ENCODE measurements around the gene SLC1A3.

SLC1A3 gene

DNA sequence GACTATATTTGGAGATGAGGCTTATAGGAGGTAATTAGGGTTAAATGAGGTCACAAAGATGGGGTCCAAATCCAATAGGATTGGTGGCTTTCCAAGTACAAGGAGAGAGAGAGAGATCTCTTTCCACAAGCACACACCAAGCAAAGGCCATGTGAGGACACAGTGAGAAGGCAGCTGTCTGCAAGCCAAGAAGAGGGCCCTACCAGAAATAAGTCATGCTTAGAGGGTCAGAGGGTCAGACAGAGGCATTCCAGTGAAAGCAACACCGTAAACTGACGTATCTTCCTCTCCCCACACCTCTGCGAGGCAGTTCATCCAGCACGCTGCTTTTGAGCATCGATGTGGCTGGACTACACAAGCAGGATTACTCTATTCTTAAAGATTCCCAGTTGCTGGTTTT, 87.9 kb downstream of the SLC1A3 start:
- Histone ChIP-seq H3K79me2 (ENCODE audit: low read length) (no peaks in the 10 kb centered on the region), H3K9me3 (replicated peaks; ENCODE audit: insufficient read depth, low read length) (no peaks in the 10 kb centered on the region), H3K9ac (ENCODE audit: low read length) (no peak overlapping the region), H4K20me1 (ENCODE audit: insufficient read depth, low read length) (no peaks in the 10 kb centered on the region), H3K4me2 (ENCODE audit: low read depth, low read length) (no peak overlapping the region), H3F3A (ENCODE audit: insufficient read depth, low read length) (peaks cover 6% of the 10 kb centered on the region; the same call in 1 of the 2 replicates), H3K27me3 (replicated peaks; ENCODE audit: insufficient read depth, low read length) (no peaks in the 10 kb centered on the region), H2AFZ (ENCODE audit: low read length) (no peak overlapping the region), H3K36me3 (replicated peaks; ENCODE audit: insufficient read depth, low read length) (no peaks in the 10 kb centered on the region), H3K4me3 (ENCODE audit: low read length) (no peak overlapping the region), H3K9me2 (replicated peaks; ENCODE audit: insufficient read depth, low read length) (no peaks in the 10 kb centered on the region), H3K4me1 (ENCODE audit: low read length) (peaks cover 10% of the 10 kb centered on the region; the same call in 1 of the 2 replicates), H3K27ac (ENCODE audit: low read length) (no peak overlapping the region)
- DNase-seq = no peak
- TF ChIP-seq EZH2 (optimal IDR thresholded peaks at IDR 0.05; ENCODE audit: low read depth, low read length) = no peak
- TF ChIP-seq, protein P1, sequence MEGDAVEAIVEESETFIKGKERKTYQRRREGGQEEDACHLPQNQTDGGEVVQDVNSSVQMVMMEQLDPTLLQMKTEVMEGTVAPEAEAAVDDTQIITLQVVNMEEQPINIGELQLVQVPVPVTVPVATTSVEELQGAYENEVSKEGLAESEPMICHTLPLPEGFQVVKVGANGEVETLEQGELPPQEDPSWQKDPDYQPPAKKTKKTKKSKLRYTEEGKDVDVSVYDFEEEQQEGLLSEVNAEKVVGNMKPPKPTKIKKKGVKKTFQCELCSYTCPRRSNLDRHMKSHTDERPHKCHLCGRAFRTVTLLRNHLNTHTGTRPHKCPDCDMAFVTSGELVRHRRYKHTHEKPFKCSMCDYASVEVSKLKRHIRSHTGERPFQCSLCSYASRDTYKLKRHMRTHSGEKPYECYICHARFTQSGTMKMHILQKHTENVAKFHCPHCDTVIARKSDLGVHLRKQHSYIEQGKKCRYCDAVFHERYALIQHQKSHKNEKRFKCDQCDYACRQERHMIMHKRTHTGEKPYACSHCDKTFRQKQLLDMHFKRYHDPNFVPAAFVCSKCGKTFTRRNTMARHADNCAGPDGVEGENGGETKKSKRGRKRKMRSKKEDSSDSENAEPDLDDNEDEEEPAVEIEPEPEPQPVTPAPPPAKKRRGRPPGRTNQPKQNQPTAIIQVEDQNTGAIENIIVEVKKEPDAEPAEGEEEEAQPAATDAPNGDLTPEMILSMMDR (IDR thresholded peaks at IDR 0.05; ENCODE audit: low read length) = no peak
- TF ChIP-seq EZH2phosphoT487 (IDR thresholded peaks at IDR 0.05; ENCODE audit: low read length) = no peak

- Histone ChIP-seq H3K79me2 (ENCODE audit: low read length) (no peaks in the 10 kb centered on the region), H3F3A (ENCODE audit: insufficient read depth, low read length) (no peaks in the 10 kb centered on the region), H3K27me3 (replicated peaks; ENCODE audit: insufficient read depth, low read length) (no peaks in the 10 kb centered on the region), H3K9me2 (replicated peaks; ENCODE audit: insufficient read depth, low read length) (no peaks in the 10 kb centered on the region), H2AFZ (ENCODE audit: low read length) (no peak overlapping the region), H3K27ac (ENCODE audit: low read length) (no peak overlapping the region), H3K4me3 (ENCODE audit: low read length) (no peak overlapping the region), H3K9me3 (replicated peaks; ENCODE audit: insufficient read depth, low read length) (no peaks in the 10 kb centered on the region), H4K20me1 (ENCODE audit: insufficient read depth, low read length) (no peaks in the 10 kb centered on the region), H3K4me2 (ENCODE audit: low read depth, low read length) (no peak overlapping the region), H3K36me3 (replicated peaks; ENCODE audit: insufficient read depth, low read length) (no peaks in the 10 kb centered on the region), H3K9ac (ENCODE audit: low read length) (no peak overlapping the region), H3K4me1 (ENCODE audit: low read length) (peaks cover 7% of the 10 kb centered on the region; the same call in 1 of the 2 replicates)
- TF ChIP-seq, protein P1 (IDR thresholded peaks at IDR 0.05; ENCODE audit: low read length) = peak; percentile 71
- TF ChIP-seq EZH2phosphoT487 (IDR thresholded peaks at IDR 0.05; ENCODE audit: low read length) = no peak
- DNase-seq = peak; percentile 67
Measured at GRCh38 chr5:36696059-36696673, 89.8 kb downstream of the SLC1A3 start.

DNA sequence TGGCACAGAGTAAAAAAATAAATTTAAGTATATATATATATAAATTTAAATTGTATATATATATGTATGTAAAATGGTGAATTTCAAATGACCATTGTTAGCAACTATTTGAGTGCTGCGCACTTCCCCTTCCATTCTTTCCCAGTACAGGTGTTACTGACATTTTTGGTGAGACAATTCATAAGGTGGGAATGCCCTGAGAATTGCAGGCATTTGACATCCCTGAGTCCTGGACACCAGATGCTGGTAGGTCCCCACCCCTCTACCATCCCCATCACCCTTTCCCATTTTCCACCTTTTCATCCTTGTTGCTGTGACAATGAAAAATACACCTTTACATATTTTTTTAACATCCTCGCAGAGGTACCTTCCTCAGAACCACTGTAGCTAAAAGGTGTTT, 91.6 kb downstream of the SLC1A3 start:
- no peaks in the 10 kb centered on the region for H4K20me1 ChIP-seq (ENCODE audit: insufficient read depth, low read length)

More for the DNA sequence above, 91.6 kb downstream of the SLC1A3 start:
- no peak overlapping the region for H3K4me2 ChIP-seq (ENCODE audit: low read depth, low read length)
- no peaks in the 10 kb centered on the region for H3K9me2 ChIP-seq (replicated peaks; ENCODE audit: insufficient read depth, low read length)
- H3K79me2 ChIP-seq (ENCODE audit: low read length) = no peaks in the 10 kb centered on the region
- H3K27ac ChIP-seq (ENCODE audit: low read length) = no peak overlapping the region
- no peak for DNase-seq
- no peak overlapping the region for H3K4me3 ChIP-seq (ENCODE audit: low read length)
- H3K9me3 ChIP-seq (replicated peaks; ENCODE audit: insufficient read depth, low read length) = no peaks in the 10 kb centered on the region
- H3F3A ChIP-seq (ENCODE audit: insufficient read depth, low read length) = no peaks in the 10 kb centered on the region
- no peaks in the 10 kb centered on the region for H3K27me3 ChIP-seq (replicated peaks; ENCODE audit: insufficient read depth, low read length)
- H3K9ac ChIP-seq (ENCODE audit: low read length) = no peak overlapping the region
- H3K36me3 ChIP-seq (replicated peaks; ENCODE audit: insufficient read depth, low read length) = no peaks in the 10 kb centered on the region
- TF ChIP-seq EZH2phosphoT487 (IDR thresholded peaks at IDR 0.05; ENCODE audit: low read length) (no peak), EZH2 (optimal IDR thresholded peaks at IDR 0.05; ENCODE audit: low read depth, low read length) (no peak)
- TF ChIP-seq, protein P1 (IDR thresholded peaks at IDR 0.05; ENCODE audit: low read length) = no peak
- peaks cover 7% of the 10 kb centered on the region; the same call in 1 of the 2 replicates for H3K4me1 ChIP-seq (ENCODE audit: low read length)
- H2AFZ ChIP-seq (ENCODE audit: low read length) = no peak overlapping the region
